H9 (cell line): ENCODE results near the gene FAM170B. TPM values are rescaled to one million over a fixed set of nuclear protein-coding genes. Genes with fewer than 3 reads are reported as not detected.

Source experiments
- DNase-seq: peaks from one replicate; pipeline ENCODE4 v3.0.0-alpha.2; 2017
- H2AFZ ChIP-seq: one replicate; pipeline ENCODE4 v1.6.1; 2013; ENCODE audit warnings: mild to moderate bottlenecking, low read length, control low read depth, moderate library complexity
- H2AK5ac ChIP-seq: 2 replicates; pipeline ENCODE4 v1.6.1; 2013; ENCODE audit warnings: low read length, control low read depth, mixed read lengths; ENCODE audit not compliant: insufficient read length
- H2BK120ac ChIP-seq: one replicate; pipeline ENCODE4 v1.6.1; 2013; ENCODE audit warnings: low read depth, mild to moderate bottlenecking, low read length, control low read depth, inconsistent platforms; ENCODE audit not compliant: poor library complexity, severe bottlenecking
- H2BK12ac ChIP-seq: 2 replicates; pipeline ENCODE4 v1.6.1; 2013; ENCODE audit warnings: low read length, control low read depth, mixed read lengths, low read depth; ENCODE audit not compliant: insufficient read length
- H2BK15ac ChIP-seq: 2 replicates; pipeline ENCODE4 v1.6.1; 2013; ENCODE audit warnings: low read depth, low read length, control low read depth
- H2BK20ac ChIP-seq: one replicate; pipeline ENCODE4 v1.6.1; 2013; ENCODE audit warnings: low read depth, mild to moderate bottlenecking, low read length, control low read depth, inconsistent platforms; ENCODE audit not compliant: poor library complexity, severe bottlenecking
- H2BK5ac ChIP-seq: 2 replicates; pipeline ENCODE4 v1.6.1; 2013; ENCODE audit warnings: low read length, control low read depth, mixed read lengths; ENCODE audit not compliant: insufficient read length
- H3K14ac ChIP-seq: 2 replicates; pipeline ENCODE4 v1.6.1; 2013; ENCODE audit warnings: low read length, control low read depth; ENCODE audit not compliant: insufficient read depth
- H3K18ac ChIP-seq: 2 replicates; pipeline ENCODE4 v1.6.1; 2013; ENCODE audit warnings: low read depth, mild to moderate bottlenecking, mixed read lengths, low read length, control low read depth; ENCODE audit not compliant: insufficient read length
- H3K23ac ChIP-seq: 2 replicates; pipeline ENCODE4 v1.6.1; 2013; ENCODE audit warnings: low read length, control low read depth, mixed read lengths, low read depth; ENCODE audit not compliant: insufficient read length
- H3K23me2 ChIP-seq: 2 replicates; pipeline ENCODE4 v1.6.1; 2013; ENCODE audit warnings: low read depth, mild to moderate bottlenecking, mixed read lengths, low read length, control low read depth; ENCODE audit not compliant: insufficient read length, poor library complexity, severe bottlenecking
- H3K27ac ChIP-seq: 2 replicates; pipeline ENCODE4 v1.5.1; 2013; ENCODE audit warnings: low read length, control low read depth, mixed read lengths, low read depth; ENCODE audit not compliant: insufficient read length
- H3K27me3 ChIP-seq: 2 replicates; pipeline ENCODE4 v1.6.1; 2013; ENCODE audit warnings: low read length, control low read depth, inconsistent platforms; ENCODE audit not compliant: insufficient read depth
- H3K4ac ChIP-seq: 2 replicates; pipeline ENCODE4 v1.6.1; 2013; ENCODE audit warnings: low read depth, mild to moderate bottlenecking, control low read depth, inconsistent platforms, low read length, moderate library complexity
- H3K4me1 ChIP-seq: 2 replicates; pipeline ENCODE4 v1.6.1; 2013; ENCODE audit warnings: low read length, control low read depth, inconsistent platforms; ENCODE audit not compliant: insufficient read depth
- H3K4me2 ChIP-seq: 2 replicates; pipeline ENCODE4 v1.6.1; 2013; ENCODE audit warnings: low read length, control low read depth, mixed read lengths; ENCODE audit not compliant: insufficient read length, insufficient read depth
- H3K56ac ChIP-seq: 2 replicates; pipeline ENCODE4 v1.6.1; 2013; ENCODE audit warnings: low read depth, mild to moderate bottlenecking, mixed read lengths, low read length, control low read depth; ENCODE audit not compliant: insufficient read length
- H3K79me1 ChIP-seq: 2 replicates; pipeline ENCODE4 v1.6.1; 2013; ENCODE audit warnings: low read depth, mild to moderate bottlenecking, moderate library complexity, low read length, control low read depth, inconsistent platforms; ENCODE audit not compliant: insufficient read depth, poor library complexity, severe bottlenecking
- H3K79me2 ChIP-seq: 2 replicates; pipeline ENCODE4 v1.6.1; 2013; ENCODE audit warnings: low read length, control low read depth, inconsistent platforms; ENCODE audit not compliant: insufficient read depth
- H3K9ac ChIP-seq: 2 replicates; pipeline ENCODE4 v1.6.1; 2013; ENCODE audit warnings: low read length, control low read depth, mixed read lengths; ENCODE audit not compliant: insufficient read length; ENCODE audit errors: extremely low read depth
- H3K9me3 ChIP-seq: one replicate; pipeline ENCODE4 v1.6.1; 2013; ENCODE audit warnings: low read depth, low read length, inconsistent platforms; ENCODE audit not compliant: control insufficient read depth
- H3T11ph ChIP-seq: one replicate; pipeline ENCODE4 v1.6.1; 2013; ENCODE audit warnings: mild to moderate bottlenecking, low read length, control low read depth, inconsistent platforms
- H4K20me1 ChIP-seq: one replicate; pipeline ENCODE4 v1.6.1; 2013; ENCODE audit not compliant: control insufficient read depth, insufficient read length, insufficient read depth
- H4K5ac ChIP-seq: 2 replicates; pipeline ENCODE4 v1.6.1; 2013; ENCODE audit warnings: low read depth, mild to moderate bottlenecking, mixed read lengths, low read length, control low read depth; ENCODE audit not compliant: insufficient read length
- H4K8ac ChIP-seq: replicated peaks from 2 replicates; pipeline ENCODE4 v1.6.1; 2013; ENCODE audit warnings: low read length, control low read depth, mixed read lengths, low read depth; ENCODE audit not compliant: insufficient read length
- H4K91ac ChIP-seq: 2 replicates; pipeline ENCODE4 v1.6.1; 2013; ENCODE audit warnings: low read depth, mild to moderate bottlenecking, moderate library complexity, mixed read lengths, low read length, control low read depth; ENCODE audit not compliant: insufficient read length
- H3K27ac Mint-ChIP-seq, 3 experiments: 2 replicates in 2 of 3; 3 replicates in 1 of 3; pipeline ENCODE4 v1.8.0; 2020 to 2021; ENCODE audit warnings: mixed read lengths in 3 of 3, mild to moderate bottlenecking in 1 of 3, moderate library complexity in 1 of 3
- H3K27me3 Mint-ChIP-seq: 2 replicates; pipeline ENCODE4 v1.8.0; 2021; ENCODE audit warnings: low read depth, mild to moderate bottlenecking, moderate library complexity, mixed read lengths
- H3K36me3 Mint-ChIP-seq, 3 experiments: 2 replicates in 2 of 3; 3 replicates in 1 of 3; pipeline ENCODE4 v1.8.0; 2020 to 2021; ENCODE audit warnings: low read depth in 3 of 3, mixed read lengths in 3 of 3; ENCODE audit not compliant: insufficient read depth in 1 of 3
- H3K4me1 Mint-ChIP-seq, 2 experiments: 2 replicates each; pipeline ENCODE4 v1.8.0; 2020; ENCODE audit warnings: mixed read lengths in 2 of 2
- H3K4me3 Mint-ChIP-seq, 2 experiments: 2 replicates in 1 of 2; 3 replicates in 1 of 2; pipeline ENCODE4 v1.8.0; 2020 to 2021; ENCODE audit warnings: mild to moderate bottlenecking in 2 of 2, mixed read lengths in 2 of 2, moderate library complexity in 1 of 2
- H3K9me3 Mint-ChIP-seq, 2 experiments: 2 replicates in 1 of 2; 3 replicates in 1 of 2; pipeline ENCODE4 v1.8.0; 2020; ENCODE audit warnings: mild to moderate bottlenecking in 2 of 2, mixed read lengths in 2 of 2, moderate library complexity in 1 of 2
- WGBS: extraction: QIAGEN DNeasy Blood & Tissue Kit; methylation state at CpG from one replicate; pipeline ENCODE4 v1.1.7; 2013; ENCODE audit warnings: missing lambda C conversion rate, low lambda C conversion rate, mixed read lengths; ENCODE audit not compliant: insufficient read length; ENCODE audit errors: extremely low coverage; 5-methylcytosine and 5-hydroxymethylcytosine counted together
- total RNA-seq: library from RNA; stranded (reverse); gene quantifications from 2 replicates; pipeline ENCODE4 v1.2.1, GENCODE V29; 2021
- TF ChIP-seq, protein P1 (sequence below): fragments of 200-600 bp; sonication (generic); conservative IDR thresholded peaks from 3 replicates; pipeline ENCODE4 v1.8.0; 2021; ENCODE audit warnings: antibody characterized with exemption, mild to moderate bottlenecking

Gene FAM170B
- total RNA-seq, 1 experiment from 2014 or later = not detected

DNA sequence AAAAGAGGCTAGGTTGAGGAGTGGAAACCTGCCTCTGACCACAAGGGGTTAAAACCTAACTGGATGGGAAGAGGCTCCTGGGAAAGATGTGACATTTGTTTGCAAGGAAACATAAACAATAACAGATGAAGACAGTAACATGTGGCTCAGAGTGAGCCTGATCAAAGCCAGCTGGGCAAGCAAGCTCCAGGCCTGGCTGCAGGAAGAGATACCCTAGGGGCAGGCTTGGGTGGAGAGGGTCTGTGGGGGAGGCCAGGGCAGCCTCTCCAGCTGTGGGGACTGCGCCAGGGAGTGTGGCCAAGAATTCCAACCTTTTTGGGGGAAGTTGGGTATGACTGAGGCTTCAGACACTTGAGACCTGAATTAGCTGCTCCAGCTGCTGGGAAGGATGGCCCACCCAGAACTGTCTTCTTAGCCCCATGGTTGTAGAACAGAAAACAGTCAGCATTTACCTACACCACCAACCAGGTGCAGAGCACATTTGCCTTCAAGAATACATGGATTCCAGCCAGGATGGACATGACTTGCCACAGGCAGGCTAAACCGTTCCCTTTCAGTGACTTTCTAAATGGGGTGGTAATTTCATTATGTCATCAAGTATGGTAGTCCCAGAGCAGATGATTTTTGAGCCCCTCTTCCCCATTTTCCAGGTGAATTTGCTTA, 10.4 kb upstream of the FAM170B start:
- Histone ChIP-seq H3K9me3 (no peaks in the 10 kb centered on the region), H2AFZ (no peak overlapping the region), H3K56ac (no peak overlapping the region), H3K4ac (no peak overlapping the region), H2BK5ac (no peak overlapping the region), H2BK12ac (peak overlapping the region; percentile 57), H4K20me1 (no peaks in the 10 kb centered on the region), H3K79me2 (no peaks in the 10 kb centered on the region), H2BK120ac (no peak overlapping the region), H3K23me2 (no peaks in the 10 kb centered on the region), H3K9ac (no peak overlapping the region), H3K18ac (no peak overlapping the region), H4K91ac (no peak overlapping the region), H3K14ac (no peak overlapping the region), H3K4me2 (no peak overlapping the region), H2BK20ac (no peak overlapping the region), H4K8ac (no peak overlapping the region), H3K79me1 (no peaks in the 10 kb centered on the region), H2AK5ac (no peak overlapping the region), H3K27me3 (no peaks in the 10 kb centered on the region), H4K5ac (no peak overlapping the region), H3K27ac (no peak overlapping the region), H3T11ph (no peak overlapping the region), H3K23ac (no peak overlapping the region), H3K4me1 (0 out of 2 replicates have a peak, but pooled peaks cover 2% of the 10 kb centered on the region), H2BK15ac (no peak overlapping the region)
- Mint-ChIP-seq H3K27ac (no peak overlapping the region), H3K27me3 (0 out of 2 replicates have a peak, but pooled peaks cover 5% of the 10 kb centered on the region), H3K36me3 (peaks cover 0 to 6% (median 4%) of the 10 kb centered on the region in 3 experiments; a peak in 5 of 7 replicates), H3K4me1 (peaks cover 23 to 34% of the 10 kb centered on the region in 2 experiments), H3K9me3 (peaks cover 9 to 10% of the 10 kb centered on the region in 2 experiments), H3K4me3 (no peak overlapping the region)
- no peak for DNase-seq
- WGBS = no CpG with 5 or more reads among the region's 2 CpGs
- TF ChIP-seq, protein P1, sequence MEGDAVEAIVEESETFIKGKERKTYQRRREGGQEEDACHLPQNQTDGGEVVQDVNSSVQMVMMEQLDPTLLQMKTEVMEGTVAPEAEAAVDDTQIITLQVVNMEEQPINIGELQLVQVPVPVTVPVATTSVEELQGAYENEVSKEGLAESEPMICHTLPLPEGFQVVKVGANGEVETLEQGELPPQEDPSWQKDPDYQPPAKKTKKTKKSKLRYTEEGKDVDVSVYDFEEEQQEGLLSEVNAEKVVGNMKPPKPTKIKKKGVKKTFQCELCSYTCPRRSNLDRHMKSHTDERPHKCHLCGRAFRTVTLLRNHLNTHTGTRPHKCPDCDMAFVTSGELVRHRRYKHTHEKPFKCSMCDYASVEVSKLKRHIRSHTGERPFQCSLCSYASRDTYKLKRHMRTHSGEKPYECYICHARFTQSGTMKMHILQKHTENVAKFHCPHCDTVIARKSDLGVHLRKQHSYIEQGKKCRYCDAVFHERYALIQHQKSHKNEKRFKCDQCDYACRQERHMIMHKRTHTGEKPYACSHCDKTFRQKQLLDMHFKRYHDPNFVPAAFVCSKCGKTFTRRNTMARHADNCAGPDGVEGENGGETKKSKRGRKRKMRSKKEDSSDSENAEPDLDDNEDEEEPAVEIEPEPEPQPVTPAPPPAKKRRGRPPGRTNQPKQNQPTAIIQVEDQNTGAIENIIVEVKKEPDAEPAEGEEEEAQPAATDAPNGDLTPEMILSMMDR = no peak
